SH-SY5Y (cell line): ENCODE measurements around the gene SEL1L.

Source experiments
- GATA2 ChIP-seq: IDR thresholded peaks from 2 replicates; pipeline ENCODE4 v1.6.1; 2011; ENCODE audit warnings: mild to moderate bottlenecking, low read depth, low read length
- GATA3 ChIP-seq: IDR thresholded peaks from 2 replicates; pipeline ENCODE4 v1.6.1; 2011; ENCODE audit warnings: low read depth, mild to moderate bottlenecking, low read length, moderate library complexity

DNA sequence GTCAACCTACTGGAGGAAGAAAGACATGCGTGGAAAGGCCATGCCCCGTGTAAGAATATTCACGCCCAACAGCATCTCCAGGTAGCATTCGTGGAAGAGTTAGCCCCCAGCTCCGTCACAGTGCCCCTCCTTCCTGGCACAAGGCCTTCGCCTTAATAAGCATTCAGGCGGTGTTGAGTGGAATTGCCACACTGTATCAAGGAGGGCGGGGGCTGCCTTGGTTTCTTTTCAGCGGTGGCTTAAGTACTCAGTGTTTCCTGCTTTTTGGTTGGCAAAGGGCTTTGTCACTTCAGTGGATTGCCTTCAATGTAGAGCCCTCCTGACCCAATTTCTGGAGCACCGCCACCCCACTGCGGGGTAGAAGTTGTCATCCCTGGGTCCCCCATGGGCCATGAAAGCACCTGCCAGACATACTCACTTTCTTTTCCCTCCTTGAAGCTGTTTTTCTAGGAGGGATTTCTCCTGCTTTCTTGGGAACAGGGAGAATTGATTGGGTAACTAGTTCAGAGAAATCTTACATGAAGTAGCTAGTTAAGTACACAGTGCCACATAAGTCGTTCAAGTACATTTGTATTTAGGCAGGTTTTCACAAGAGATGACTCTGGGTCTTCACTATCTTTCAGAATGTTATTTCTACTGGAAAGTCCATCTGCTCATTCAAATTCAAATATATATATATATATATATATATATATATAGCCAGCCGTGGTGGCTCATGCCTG lies 68.0 kb downstream of the SEL1L start:
- TF ChIP-seq GATA2, result no peak
- TF ChIP-seq GATA3, result no peak
